Spleen (tissue), 11 donors: Measurements from ENCODE around the gene MYO1B. TPM values are rescaled to one million over a fixed set of nuclear protein-coding genes. Genes with fewer than 3 reads are reported as not detected.

Source experiments
- DNase-seq: peaks from one replicate; pipeline ENCODE4 v3.0.0-alpha.2; 2020
- H3K27ac ChIP-seq, 8 donors: fragments of 200-600 bp; sonication (generic) in 7 of 8; 1 replicate in 4 of 8; 2 replicates in 4 of 8; pipeline versions ENCODE4 v1.5.0 to v1.8.0; 2016 to 2021; ENCODE audit warnings: inconsistent platforms in 4 of 8, mild to moderate bottlenecking in 4 of 8, moderate library complexity in 1 of 8
- H3K27me3 ChIP-seq, 7 donors: fragments of 200-600 bp; sonication (generic) in 6 of 7; replicated peaks in 1 of 7; 1 replicate in 4 of 7; 2 replicates in 3 of 7; pipeline versions ENCODE4 v1.5.0 to v1.8.0; 2016 to 2021; ENCODE audit warnings: inconsistent platforms in 3 of 7, mild to moderate bottlenecking in 1 of 7
- H3K36me3 ChIP-seq, 6 donors: fragments of 200-600 bp; sonication (generic) in 5 of 6; 1 replicate in 4 of 6; 2 replicates in 2 of 6; pipeline versions ENCODE4 v1.5.0 to v1.8.0; 2016 to 2021; ENCODE audit warnings: inconsistent platforms in 2 of 6
- H3K4me1 ChIP-seq, 6 donors: fragments of 200-600 bp; sonication (generic) in 5 of 6; 1 replicate in 3 of 6; 2 replicates in 3 of 6; pipeline versions ENCODE4 v1.5.0 to v1.8.0; 2016 to 2021; ENCODE audit warnings: inconsistent platforms in 3 of 6
- H3K4me3 ChIP-seq, 8 donors: fragments of 200-600 bp; sonication (generic) in 7 of 8; 1 replicate in 4 of 8; 2 replicates in 4 of 8; pipeline versions ENCODE4 v1.5.0 to v1.8.0; 2016 to 2021; ENCODE audit warnings: inconsistent platforms in 4 of 8, mild to moderate bottlenecking in 4 of 8, moderate library complexity in 2 of 8
- H3K9me3 ChIP-seq, 8 donors: fragments of 200-600 bp; sonication (generic) in 7 of 8; 1 replicate in 4 of 8; 2 replicates in 4 of 8; pipeline versions ENCODE4 v1.5.0 to v1.8.0; 2016 to 2021; ENCODE audit warnings: inconsistent platforms in 4 of 8
- CTCF ChIP-seq, 11 experiments: fragments of 200-600 bp in 7 of 11; fragments of 450-650 bp in 4 of 11; sonication (generic) in 4 of 11; IDR thresholded peaks in 8 of 11; conservative IDR thresholded peaks in 3 of 11; 1 replicate in 7 of 11; 2 replicates in 4 of 11; pipeline versions ENCODE4 v1.4.0 to v1.8.0; 2016 to 2021; ENCODE audit warnings: antibody characterized with exemption in 11 of 11, inconsistent platforms in 4 of 11, mild to moderate bottlenecking in 1 of 11
- POLR2A ChIP-seq, 3 donors: fragments of 450-650 bp; IDR thresholded peaks; one replicate each; pipeline ENCODE4 v1.5.1; 2017; ENCODE audit warnings: antibody characterized with exemption in 3 of 3, mild to moderate bottlenecking in 1 of 3
- POLR2AphosphoS5 ChIP-seq, 3 donors: sonication (generic); formaldehyde crosslinking; IDR thresholded peaks; one replicate each; pipeline ENCODE4 v1.5.1; 2017; ENCODE audit warnings: antibody characterized with exemption in 3 of 3
- WGBS, 5 donors: extraction: QIAGEN DNeasy Blood & Tissue Kit in 3 of 5; methylation state at CpG; one replicate each; pipeline versions ENCODE4 v1.1.5 to v1.1.7; 2013 to 2018; 5-methylcytosine and 5-hydroxymethylcytosine counted together
- intact Hi-C: fragments of 100-400 bp; cut with DNase I; formaldehyde crosslinking; loops from one replicate; pipeline ENCODE4 v1.15.0; 2023; ENCODE audit warnings: low total_unique reads
- polyA plus RNA-seq, 3 donors: library from polyadenylated mRNA; stranded (reverse); fragments of 200-250 nt; gene quantifications; one replicate each; pipeline ENCODE4 v1.2.1, GENCODE V29; 2013
- total RNA-seq, 7 donors: library from RNA; depleted of rRNA in 3 of 7; stranded (reverse); fragments of >200 nt in 3 of 7; fragmentation: NEBNext Ultra II Directional in 4 of 7; extraction: Animal tissue kit (Norgen Biotek cat#: 25700) in 4 of 7; gene quantifications; one replicate each; pipeline versions ENCODE4 v1.1.0 to v1.2.1, GENCODE V29; 2016 to 2021
- donor health status: healthy with polysubstance abuse.
- donor health status: DM: no; HTN: no; CAD: no; lungs with moderate emphysema.
- donor health status: DM: no; HTN: no; CAD: no.
- donor health status: Bipolar disorder and iron deficiency.
- donor health status: healthy.
- donor health status: DM: no; HTN: no; CAD: no.
- donor health status: DM: yes; HTN: yes; CAD: no.

The MYO1B gene
- total and polyA plus RNA-seq, 10 donors = 5.3 to 25.8 (median 19.0) TPM

DNA sequence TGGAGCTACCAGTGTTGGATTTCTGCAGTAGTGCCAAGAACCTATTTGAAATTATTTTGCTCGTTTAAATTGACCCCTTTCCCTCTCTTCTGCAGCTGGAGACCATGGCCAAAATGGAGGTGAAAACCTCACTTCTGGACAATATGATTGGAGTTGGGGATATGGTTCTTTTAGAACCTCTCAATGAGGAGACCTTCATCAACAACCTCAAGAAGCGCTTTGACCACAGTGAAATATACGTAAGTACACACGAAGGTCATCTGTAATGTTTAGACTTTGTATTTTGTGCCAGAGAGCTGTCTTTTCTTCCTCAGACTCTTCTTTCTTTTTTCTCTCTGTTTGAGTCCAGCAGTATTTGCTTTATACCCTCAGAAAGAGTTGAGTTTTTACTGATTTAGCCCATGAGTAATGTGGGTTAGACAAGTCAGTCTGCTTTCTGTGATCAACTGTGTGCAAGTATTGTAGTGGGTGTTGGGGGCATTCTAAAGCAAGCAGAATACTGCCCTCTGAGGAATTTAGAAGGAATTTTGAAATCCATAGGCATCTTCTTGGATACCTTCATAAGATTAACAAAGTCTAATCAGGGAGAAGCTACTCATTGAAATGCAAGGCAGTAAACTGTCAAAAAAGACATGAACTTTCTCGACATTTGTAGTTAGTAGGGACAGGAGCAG, 31.7 kb downstream of the MYO1B start:
- intact Hi-C loops = no loop called here
- no peaks in the 10 kb centered on the region for H3K27me3 ChIP-seq

DNA sequence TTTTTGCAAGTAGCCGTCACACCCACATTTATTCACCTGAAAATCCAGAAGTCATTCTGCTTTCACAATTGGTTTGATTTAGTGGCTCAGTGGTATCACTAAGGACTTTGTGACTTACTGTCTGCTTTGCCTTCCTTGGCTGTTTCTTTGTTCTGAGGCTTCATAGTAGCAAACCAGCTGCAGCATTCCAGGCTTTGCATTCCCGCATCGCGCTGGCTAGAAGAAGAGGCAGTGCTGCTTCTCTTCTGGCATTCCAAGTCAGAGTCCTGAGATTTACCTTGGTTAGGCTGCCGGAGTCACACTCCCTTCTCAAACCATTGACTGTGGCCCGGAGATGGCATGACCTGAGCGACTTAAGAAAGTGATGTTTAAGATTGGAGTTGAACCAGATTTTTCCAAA, 35.1 kb downstream of the MYO1B start:
- H3K9me3 ChIP-seq = no peaks in the 10 kb centered on the region
- H3K27ac ChIP-seq = no peak overlapping the region
- H3K4me1 ChIP-seq = peaks cover 0 to 9% (median 0%) of the 10 kb centered on the region in 6 donors
- H3K4me3 ChIP-seq = no peak overlapping the region
- TF ChIP-seq POLR2A (IDR thresholded peaks at IDR 0.05) (no peak), POLR2AphosphoS5 (IDR thresholded peaks at IDR 0.05) (no peak), CTCF (IDR thresholded peaks at IDR 0.05 in 8 of 11, conservative IDR thresholded peaks at IDR 0.05 in 3 of 11) (no peak)
- 96 to 99% (median 96%) methylated on average over 7 of the region's 7 CpGs for WGBS, 5 donors
- H3K36me3 ChIP-seq = no peaks in the 10 kb centered on the region
- no peaks in the 10 kb centered on the region for H3K27me3 ChIP-seq
- intact Hi-C loops = no loop called here
- DNase-seq = no peak

More for the DNA sequence above, 31.7 kb downstream of the MYO1B start:
- no peak for TF ChIP-seq CTCF (IDR thresholded peaks at IDR 0.05 in 8 of 11, conservative IDR thresholded peaks at IDR 0.05 in 3 of 11)
- no peak for TF ChIP-seq POLR2A (IDR thresholded peaks at IDR 0.05)
- TF ChIP-seq POLR2AphosphoS5 (IDR thresholded peaks at IDR 0.05) = no peak
- Histone ChIP-seq H3K27ac (no peak overlapping the region), H3K36me3 (no peaks in the 10 kb centered on the region), H3K4me3 (no peak overlapping the region), H3K9me3 (no peaks in the 10 kb centered on the region), H3K4me1 (peaks cover 0 to 42% (median 14%) of the 10 kb centered on the region in 6 donors)
- 82 to 94% (median 90%) methylated on average over 5 of the region's 5 CpGs for WGBS, 5 donors
- DNase-seq = no peak

- Histone ChIP-seq H3K4me3 (no peak overlapping the region), H3K36me3 (no peaks in the 10 kb centered on the region), H3K4me1 (peaks cover 0 to under 1% (median 0%) of the 10 kb centered on the region in 6 donors), H3K27ac (no peak overlapping the region), H3K27me3 (no peaks in the 10 kb centered on the region), H3K9me3 (no peaks in the 10 kb centered on the region)
- TF ChIP-seq POLR2AphosphoS5 (IDR thresholded peaks at IDR 0.05) (no peak), POLR2A (IDR thresholded peaks at IDR 0.05) (no peak), CTCF (IDR thresholded peaks at IDR 0.05 in 8 of 11, conservative IDR thresholded peaks at IDR 0.05 in 3 of 11) (no peak)
- no peak for DNase-seq
- intact Hi-C loops = no loop called here
- WGBS, 5 donors = 83 to 94% (median 92%) methylated on average over 13 of the region's 13 CpGs
Observed at GRCh38 chr2:191280834-191281756, 35.9 kb downstream of the MYO1B start.

- no peaks in the 10 kb centered on the region for H3K36me3 ChIP-seq
- no peak for TF ChIP-seq POLR2A (IDR thresholded peaks at IDR 0.05)
- no peak for TF ChIP-seq CTCF (IDR thresholded peaks at IDR 0.05 in 8 of 11, conservative IDR thresholded peaks at IDR 0.05 in 3 of 11)
- TF ChIP-seq POLR2AphosphoS5 (IDR thresholded peaks at IDR 0.05) = no peak
- H3K4me1 ChIP-seq = no peaks in the 10 kb centered on the region
- no peaks in the 10 kb centered on the region for H3K27me3 ChIP-seq
- no peak overlapping the region for H3K4me3 ChIP-seq
- WGBS, 5 donors = 82 to 96% (median 94%) methylated on average over 11 of the region's 11 CpGs
- no peak overlapping the region for H3K27ac ChIP-seq
- DNase-seq = no peak
- H3K9me3 ChIP-seq = no peaks in the 10 kb centered on the region
- intact Hi-C loops = no loop called here
Observed at GRCh38 chr2:191285252-191285651, 40.0 kb downstream of the MYO1B start.
